ENCODE data around the gene SPEF1.

GRCh38 chr20:3729378-3729777 is 51.9 kb downstream of the SPEF1 start:
- TF ChIP-seq YY1 (IDR thresholded peaks at IDR 0.05; ENCODE audit: insufficient read depth, insufficient read length) (no peak), ZNF274 (IDR thresholded peaks at IDR 0.05; ENCODE audit: low read depth, low read length) (no peak), SUZ12 (IDR thresholded peaks at IDR 0.05; ENCODE audit: extremely low read depth, insufficient read depth, insufficient read length) (no peak)

Measured in NT2/D1 (cell line).